ENCODE measurements around the gene NTRK2. TPM values are rescaled to one million over a fixed set of nuclear protein-coding genes. Genes with fewer than 3 reads are reported as not detected.

NTRK2 gene
- total and polyA plus RNA-seq, 2 experiments from 2014 or later = 0.03 TPM; not detected in 1

DNA sequence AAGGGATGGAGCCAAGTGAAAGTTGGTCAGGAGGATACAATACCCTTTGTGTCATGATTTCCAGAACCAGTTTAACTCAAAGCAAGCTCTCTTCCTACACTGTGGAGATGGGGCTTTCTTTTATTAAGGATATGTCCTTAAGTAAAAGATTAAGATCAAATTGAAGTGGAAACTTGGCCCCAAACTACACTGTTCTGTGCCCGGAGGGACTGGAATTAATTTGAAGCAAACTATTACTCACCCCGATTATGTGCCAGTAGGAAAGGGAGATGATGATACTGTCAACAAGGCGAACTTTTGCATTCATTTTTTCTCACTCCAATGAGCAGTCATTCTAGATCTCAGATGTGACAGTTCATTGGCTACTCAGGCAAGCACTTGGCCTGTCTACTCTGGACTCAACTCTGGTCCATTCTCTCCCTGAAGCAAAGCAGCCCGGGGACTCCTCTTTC, 186.7 kb downstream of the NTRK2 start:
- H3K36me3 ChIP-seq (ENCODE audit: insufficient read depth) = no peaks in the 10 kb centered on the region
- Mint-ChIP-seq H3K27ac (no peak overlapping the region), H3K9me3 (no peaks in the 10 kb centered on the region), H3K36me3 (ENCODE audit: low read depth) (no peaks in the 10 kb centered on the region; the same call in 2 of the 3 replicates), H3K4me3 (no peak overlapping the region), H3K4me1 (peaks cover 63% of the 10 kb centered on the region), H3K27me3 (ENCODE audit: insufficient read depth, low read depth, poor library complexity) (peaks cover 12% of the 10 kb centered on the region)
- no peaks in the 10 kb centered on the region for H4K20me1 ChIP-seq (replicated peaks; ENCODE audit: insufficient read depth)
- DNase-seq (ENCODE audit: low spot score) (no peak), ATAC-seq (no peak)
- no peaks in the 10 kb centered on the region for H3K79me2 ChIP-seq (replicated peaks; ENCODE audit: insufficient read depth)
- no peaks in the 10 kb centered on the region for H3F3A ChIP-seq (replicated peaks; ENCODE audit: low read depth)
- H3K27ac ChIP-seq (ENCODE audit: low read depth) = no peak overlapping the region
- TF ChIP-seq, protein P1, sequence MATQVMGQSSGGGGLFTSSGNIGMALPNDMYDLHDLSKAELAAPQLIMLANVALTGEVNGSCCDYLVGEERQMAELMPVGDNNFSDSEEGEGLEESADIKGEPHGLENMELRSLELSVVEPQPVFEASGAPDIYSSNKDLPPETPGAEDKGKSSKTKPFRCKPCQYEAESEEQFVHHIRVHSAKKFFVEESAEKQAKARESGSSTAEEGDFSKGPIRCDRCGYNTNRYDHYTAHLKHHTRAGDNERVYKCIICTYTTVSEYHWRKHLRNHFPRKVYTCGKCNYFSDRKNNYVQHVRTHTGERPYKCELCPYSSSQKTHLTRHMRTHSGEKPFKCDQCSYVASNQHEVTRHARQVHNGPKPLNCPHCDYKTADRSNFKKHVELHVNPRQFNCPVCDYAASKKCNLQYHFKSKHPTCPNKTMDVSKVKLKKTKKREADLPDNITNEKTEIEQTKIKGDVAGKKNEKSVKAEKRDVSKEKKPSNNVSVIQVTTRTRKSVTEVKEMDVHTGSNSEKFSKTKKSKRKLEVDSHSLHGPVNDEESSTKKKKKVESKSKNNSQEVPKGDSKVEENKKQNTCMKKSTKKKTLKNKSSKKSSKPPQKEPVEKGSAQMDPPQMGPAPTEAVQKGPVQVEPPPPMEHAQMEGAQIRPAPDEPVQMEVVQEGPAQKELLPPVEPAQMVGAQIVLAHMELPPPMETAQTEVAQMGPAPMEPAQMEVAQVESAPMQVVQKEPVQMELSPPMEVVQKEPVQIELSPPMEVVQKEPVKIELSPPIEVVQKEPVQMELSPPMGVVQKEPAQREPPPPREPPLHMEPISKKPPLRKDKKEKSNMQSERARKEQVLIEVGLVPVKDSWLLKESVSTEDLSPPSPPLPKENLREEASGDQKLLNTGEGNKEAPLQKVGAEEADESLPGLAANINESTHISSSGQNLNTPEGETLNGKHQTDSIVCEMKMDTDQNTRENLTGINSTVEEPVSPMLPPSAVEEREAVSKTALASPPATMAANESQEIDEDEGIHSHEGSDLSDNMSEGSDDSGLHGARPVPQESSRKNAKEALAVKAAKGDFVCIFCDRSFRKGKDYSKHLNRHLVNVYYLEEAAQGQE (IDR thresholded peaks at IDR 0.05; ENCODE audit: unreplicated experiment) = no peak
- TF ChIP-seq CREB1 (CRISPR knock-in tag; IDR thresholded peaks at IDR 0.05; ENCODE audit: low read depth) (no peak), ZNF331 (CRISPR knock-in tag; IDR thresholded peaks at IDR 0.05; ENCODE audit: low read depth) (no peak), EZH2phosphoT487 (IDR thresholded peaks at IDR 0.05; ENCODE audit: unreplicated experiment) (no peak), JUNB (IDR thresholded peaks at IDR 0.05; ENCODE audit: unreplicated experiment) (no peak), STAT1 (IDR thresholded peaks at IDR 0.05; ENCODE audit: unreplicated experiment) (no peak), POLR2AphosphoS5 (IDR thresholded peaks at IDR 0.05; ENCODE audit: low read depth) (no peak)
- TF ChIP-seq, protein P2, sequence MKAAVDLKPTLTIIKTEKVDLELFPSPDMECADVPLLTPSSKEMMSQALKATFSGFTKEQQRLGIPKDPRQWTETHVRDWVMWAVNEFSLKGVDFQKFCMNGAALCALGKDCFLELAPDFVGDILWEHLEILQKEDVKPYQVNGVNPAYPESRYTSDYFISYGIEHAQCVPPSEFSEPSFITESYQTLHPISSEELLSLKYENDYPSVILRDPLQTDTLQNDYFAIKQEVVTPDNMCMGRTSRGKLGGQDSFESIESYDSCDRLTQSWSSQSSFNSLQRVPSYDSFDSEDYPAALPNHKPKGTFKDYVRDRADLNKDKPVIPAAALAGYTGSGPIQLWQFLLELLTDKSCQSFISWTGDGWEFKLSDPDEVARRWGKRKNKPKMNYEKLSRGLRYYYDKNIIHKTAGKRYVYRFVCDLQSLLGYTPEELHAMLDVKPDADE (IDR thresholded peaks at IDR 0.05) = no peak
- TF ChIP-seq, protein P3, sequence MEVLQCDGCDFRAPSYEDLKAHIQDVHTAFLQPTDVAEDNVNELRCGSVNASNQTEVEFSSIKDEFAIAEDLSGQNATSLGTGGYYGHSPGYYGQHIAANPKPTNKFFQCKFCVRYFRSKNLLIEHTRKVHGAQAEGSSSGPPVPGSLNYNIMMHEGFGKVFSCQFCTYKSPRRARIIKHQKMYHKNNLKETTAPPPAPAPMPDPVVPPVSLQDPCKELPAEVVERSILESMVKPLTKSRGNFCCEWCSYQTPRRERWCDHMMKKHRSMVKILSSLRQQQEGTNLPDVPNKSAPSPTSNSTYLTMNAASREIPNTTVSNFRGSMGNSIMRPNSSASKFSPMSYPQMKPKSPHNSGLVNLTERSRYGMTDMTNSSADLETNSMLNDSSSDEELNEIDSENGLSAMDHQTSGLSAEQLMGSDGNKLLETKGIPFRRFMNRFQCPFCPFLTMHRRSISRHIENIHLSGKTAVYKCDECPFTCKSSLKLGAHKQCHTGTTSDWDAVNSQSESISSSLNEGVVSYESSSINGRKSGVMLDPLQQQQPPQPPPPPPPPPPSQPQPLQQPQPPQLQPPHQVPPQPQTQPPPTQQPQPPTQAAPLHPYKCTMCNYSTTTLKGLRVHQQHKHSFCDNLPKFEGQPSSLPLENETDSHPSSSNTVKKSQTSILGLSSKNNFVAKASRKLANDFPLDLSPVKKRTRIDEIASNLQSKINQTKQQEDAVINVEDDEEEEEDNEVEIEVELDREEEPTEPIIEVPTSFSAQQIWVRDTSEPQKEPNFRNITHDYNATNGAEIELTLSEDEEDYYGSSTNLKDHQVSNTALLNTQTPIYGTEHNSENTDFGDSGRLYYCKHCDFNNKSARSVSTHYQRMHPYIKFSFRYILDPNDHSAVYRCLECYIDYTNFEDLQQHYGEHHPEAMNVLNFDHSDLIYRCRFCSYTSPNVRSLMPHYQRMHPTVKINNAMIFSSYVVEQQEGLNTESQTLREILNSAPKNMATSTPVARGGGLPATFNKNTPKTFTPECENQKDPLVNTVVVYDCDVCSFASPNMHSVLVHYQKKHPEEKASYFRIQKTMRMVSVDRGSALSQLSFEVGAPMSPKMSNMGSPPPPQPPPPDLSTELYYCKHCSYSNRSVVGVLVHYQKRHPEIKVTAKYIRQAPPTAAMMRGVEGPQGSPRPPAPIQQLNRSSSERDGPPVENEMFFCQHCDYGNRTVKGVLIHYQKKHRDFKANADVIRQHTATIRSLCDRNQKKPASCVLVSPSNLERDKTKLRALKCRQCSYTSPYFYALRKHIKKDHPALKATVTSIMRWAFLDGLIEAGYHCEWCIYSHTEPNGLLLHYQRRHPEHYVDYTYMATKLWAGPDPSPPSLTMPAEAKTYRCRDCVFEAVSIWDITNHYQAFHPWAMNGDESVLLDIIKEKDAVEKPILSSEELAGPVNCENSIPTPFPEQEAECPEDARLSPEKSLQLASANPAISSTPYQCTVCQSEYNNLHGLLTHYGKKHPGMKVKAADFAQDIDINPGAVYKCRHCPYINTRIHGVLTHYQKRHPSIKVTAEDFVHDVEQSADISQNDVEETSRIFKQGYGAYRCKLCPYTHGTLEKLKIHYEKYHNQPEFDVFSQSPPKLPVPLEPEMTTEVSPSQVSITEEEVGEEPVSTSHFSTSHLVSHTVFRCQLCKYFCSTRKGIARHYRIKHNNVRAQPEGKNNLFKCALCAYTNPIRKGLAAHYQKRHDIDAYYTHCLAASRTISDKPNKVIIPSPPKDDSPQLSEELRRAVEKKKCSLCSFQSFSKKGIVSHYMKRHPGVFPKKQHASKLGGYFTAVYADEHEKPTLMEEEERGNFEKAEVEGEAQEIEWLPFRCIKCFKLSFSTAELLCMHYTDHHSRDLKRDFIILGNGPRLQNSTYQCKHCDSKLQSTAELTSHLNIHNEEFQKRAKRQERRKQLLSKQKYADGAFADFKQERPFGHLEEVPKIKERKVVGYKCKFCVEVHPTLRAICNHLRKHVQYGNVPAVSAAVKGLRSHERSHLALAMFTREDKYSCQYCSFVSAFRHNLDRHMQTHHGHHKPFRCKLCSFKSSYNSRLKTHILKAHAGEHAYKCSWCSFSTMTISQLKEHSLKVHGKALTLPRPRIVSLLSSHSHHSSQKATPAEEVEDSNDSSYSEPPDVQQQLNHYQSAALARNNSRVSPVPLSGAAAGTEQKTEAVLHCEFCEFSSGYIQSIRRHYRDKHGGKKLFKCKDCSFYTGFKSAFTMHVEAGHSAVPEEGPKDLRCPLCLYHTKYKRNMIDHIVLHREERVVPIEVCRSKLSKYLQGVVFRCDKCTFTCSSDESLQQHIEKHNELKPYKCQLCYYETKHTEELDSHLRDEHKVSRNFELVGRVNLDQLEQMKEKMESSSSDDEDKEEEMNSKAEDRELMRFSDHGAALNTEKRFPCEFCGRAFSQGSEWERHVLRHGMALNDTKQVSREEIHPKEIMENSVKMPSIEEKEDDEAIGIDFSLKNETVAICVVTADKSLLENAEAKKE (CRISPR knock-in tag; IDR thresholded peaks at IDR 0.05) = no peak
- TF ChIP-seq, protein P4, sequence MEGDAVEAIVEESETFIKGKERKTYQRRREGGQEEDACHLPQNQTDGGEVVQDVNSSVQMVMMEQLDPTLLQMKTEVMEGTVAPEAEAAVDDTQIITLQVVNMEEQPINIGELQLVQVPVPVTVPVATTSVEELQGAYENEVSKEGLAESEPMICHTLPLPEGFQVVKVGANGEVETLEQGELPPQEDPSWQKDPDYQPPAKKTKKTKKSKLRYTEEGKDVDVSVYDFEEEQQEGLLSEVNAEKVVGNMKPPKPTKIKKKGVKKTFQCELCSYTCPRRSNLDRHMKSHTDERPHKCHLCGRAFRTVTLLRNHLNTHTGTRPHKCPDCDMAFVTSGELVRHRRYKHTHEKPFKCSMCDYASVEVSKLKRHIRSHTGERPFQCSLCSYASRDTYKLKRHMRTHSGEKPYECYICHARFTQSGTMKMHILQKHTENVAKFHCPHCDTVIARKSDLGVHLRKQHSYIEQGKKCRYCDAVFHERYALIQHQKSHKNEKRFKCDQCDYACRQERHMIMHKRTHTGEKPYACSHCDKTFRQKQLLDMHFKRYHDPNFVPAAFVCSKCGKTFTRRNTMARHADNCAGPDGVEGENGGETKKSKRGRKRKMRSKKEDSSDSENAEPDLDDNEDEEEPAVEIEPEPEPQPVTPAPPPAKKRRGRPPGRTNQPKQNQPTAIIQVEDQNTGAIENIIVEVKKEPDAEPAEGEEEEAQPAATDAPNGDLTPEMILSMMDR (conservative IDR thresholded peaks at IDR 0.05; ENCODE audit: low read depth in 2 of 2) = no peak
- H3K4me3 ChIP-seq = no peak overlapping the region
- H3K9me2 ChIP-seq (ENCODE audit: insufficient read depth) = no peaks in the 10 kb centered on the region; the same call in none of the 2 replicates
- H3K27me3 ChIP-seq (ENCODE audit: insufficient read depth) = no peaks in the 10 kb centered on the region
- no peak overlapping the region for H3K4me2 ChIP-seq
- H2AFZ ChIP-seq = no peak overlapping the region; the same call in 1 of the 2 replicates
- H3K4me1 ChIP-seq (ENCODE audit: insufficient read depth) = peaks cover 36% of the 10 kb centered on the region

Data from GM23338 (cell line).